CD4-positive, alpha-beta T cell treated with Interleukin-15 for 4 hours (primary cell): Measurements from ENCODE around the gene MRPL34.

Experiments used
- DNase-seq: peaks from one replicate; pipeline ENCODE4 v3.0.0-alpha.2; 2020; ENCODE audit warnings: low spot score

MRPL34 gene

DNA sequence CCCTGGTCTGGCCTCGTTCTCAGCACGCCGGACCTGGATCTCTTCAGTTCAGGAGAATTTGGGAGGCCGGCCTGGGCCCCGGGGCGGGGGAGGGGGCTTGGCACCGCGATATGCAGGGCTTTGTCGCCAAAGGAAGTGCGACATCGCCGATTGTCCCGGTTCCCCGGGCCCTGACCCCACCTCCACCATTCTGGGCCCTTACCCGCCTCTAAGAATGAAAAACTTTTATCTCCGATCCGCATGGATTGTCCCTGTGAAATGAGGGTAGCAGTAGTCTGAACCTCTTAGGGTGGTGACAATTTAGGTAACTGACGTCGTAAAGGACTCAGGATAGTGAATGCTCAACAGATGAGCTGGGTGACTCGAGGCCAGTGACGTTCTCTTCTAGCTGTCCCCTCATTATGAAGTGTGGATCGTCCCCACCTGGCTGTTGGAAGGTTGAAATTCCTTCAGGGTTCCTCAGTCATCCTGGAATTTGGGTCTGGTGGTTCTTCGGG is 4.3 kb downstream of the MRPL34 start:
- no peak for DNase-seq

DNA sequence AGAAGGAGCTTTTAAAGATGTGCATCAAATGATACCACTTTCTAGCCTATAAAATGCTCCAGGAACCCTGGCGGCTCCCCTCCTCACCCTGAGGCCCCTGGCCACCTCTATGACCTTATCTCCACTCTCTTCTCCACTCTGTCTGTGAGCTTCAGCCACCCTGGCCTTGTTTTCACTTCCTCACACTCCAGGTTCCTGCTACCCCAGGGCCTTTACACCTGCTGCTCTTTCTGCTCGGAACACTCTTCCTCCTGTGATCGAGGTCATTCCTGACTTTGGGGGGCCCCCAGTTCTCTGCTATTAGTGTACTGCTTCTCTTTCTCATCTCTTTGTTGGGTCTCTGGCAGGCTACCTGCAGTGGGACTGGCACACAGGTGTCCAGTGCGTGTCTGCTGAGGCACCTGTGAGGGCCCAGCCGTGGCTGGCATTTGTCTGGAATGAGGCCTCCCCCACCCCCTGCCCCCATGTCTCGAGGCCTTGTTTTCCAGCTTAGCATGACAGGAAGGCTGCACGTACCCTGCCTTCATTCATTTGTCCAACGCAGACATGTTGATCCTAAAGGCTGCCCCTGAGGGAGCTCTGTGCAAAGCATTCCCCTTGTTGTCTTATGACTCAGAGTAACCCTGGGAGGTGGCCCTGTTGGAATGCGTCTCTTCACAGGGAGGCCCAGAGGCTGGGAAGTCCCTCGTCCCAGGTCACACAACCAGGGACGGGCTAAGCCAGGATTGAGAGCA is 6.0 kb downstream of the MRPL34 start:
- DNase-seq, result no peak

DNA sequence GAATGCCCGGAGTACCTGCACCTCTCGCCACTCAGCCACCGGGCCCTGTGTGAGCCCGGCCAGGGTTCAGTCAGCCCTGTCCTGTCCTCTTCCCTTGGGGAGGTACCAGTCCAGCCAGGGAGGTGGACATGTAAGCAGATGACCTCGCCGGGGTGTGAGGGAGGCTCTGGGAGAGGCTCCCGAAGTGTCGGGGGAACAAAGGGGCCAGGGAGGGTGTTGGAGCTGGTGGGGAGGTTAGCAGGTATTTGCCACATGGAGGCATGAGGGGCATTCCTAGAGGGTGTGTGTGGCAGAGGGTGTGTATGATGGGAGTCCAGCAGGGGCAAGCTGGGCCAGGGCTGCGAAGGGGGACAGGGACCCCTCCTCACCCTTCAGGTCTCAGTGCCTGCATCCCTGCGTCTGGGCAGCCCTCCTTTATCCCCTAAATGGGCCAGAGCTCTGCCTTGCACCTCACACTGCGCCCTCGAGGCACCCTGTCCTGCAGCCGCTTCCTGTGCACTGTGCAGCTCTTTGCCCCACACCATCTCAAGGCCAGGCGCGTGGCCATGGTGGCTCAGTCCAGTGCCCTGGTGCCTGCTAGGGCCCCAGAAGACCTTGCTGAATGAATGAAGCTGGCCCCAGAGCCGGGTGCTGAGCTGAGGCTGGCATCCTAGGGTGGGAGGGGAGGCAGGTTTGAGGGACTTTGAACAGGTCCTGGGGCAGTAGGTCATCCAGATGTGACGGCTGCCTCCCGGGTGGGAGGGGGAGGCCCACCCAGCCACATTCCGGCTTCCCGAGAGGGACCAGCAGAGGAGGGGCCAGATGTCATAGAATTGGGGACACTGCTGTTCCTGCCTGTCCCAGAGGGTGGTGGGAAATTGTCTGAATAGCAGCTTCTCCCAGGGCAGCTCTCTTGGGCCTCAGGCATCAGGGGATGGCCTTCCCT is 6.8 kb downstream of the MRPL34 start:
- no peak for DNase-seq

DNA sequence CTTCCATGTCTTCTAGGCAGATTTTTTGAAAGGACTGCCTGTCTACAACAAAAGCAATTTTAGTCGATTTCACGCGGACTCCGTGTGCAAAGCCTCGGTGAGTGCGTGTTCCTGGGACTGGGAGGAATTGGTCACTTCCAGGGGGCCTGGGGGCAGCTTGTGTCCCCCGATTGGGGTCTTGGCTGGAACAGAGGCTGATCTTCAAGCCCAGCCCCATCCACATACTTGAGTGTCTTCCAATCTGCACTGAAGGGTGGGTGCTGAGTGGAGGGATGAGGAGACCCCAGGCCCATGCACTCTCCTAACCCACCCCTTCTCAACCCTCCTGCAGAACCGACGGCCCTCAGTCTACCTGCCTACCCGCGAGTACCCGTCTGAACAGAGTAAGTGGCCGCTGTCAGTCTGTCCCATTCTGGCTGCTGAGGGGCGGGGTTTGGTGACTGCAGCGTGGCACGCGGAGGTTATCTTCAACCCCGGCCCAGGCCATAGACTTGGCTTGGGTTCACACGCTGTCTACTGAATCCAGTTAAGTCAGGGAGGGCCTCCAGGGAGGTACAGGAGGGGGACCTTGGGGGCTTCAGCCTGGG is 8.4 kb downstream of the MRPL34 start:
- no peak for DNase-seq

DNA sequence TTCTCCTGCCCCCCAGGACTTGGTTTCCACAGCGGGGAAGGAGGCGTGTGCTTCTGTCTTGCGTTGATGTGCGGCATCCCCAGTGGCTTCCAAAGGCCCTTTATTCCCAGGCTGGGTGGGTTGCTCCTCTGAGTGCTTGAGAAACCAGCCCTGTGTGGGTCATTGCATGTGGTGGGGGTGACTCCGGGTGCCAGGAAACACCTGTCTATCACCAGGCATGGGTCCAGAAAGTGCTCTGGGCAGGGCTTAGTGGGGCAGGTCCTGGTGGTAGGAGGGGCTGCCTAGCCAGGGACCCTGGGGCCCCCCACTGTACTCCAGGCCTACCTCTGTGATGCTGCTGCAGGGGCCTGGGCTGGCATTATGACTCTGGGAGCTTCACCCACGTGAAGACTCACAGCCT is 13.3 kb downstream of the MRPL34 start:
- DNase-seq, result no peak

DNA sequence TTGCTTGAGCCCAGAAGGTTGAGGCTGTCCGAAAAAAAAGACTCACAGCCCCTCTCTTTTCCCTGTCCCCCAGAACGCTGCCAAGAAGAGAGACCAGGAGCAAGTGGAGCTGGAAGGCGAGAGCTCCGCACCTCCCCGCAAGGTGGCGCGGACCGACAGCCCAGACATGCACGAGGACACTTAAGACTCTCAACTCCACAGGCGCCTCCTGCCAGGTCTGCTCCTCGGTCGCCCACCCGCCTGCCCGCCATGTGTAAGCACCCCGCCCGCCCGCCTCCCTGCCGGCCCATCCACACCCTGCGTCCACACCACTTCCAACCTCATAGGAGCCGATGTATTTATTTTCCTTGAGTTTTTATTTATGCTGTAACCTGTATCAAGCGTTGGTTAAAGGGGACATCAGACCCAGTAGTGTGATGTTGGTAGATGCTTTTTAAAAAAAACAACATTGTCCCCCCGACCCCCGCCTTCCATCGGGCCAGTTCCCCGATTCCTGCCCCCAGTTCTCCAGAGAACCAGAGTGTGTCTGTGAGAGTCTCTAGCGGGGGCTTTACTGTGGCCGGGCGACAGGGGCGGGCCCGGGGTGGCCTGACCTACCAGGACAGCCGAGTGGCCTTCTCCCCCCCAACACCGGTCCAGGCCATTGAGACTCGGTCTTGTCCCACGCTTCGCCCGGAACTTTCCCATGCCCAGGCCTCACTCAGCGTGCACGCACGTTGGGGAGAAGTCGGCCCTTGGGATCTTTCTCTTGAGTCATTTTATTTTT is 14.0 kb downstream of the MRPL34 start:
- DNase-seq, result no peak

DNA sequence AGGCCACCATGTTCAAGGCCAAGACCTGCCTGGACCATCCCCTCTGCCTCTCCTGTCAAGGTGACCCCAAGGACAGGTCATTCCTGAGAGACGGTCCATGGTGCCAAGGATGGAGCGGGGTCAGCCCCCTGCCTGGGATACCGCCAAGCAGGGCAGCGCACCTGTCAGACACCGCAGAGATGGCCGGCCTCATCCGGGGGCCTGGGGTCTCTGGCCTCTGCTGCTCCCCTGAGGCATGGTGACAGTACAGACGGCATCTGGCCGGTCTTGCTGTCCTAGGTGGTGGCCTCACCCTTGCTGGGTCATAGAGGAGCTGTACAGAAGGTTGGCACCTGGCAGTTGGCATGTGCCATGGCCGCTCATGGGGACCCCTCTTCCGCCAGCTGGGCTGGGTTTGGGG is 14.8 kb downstream of the MRPL34 start:
- no peak for DNase-seq

DNA sequence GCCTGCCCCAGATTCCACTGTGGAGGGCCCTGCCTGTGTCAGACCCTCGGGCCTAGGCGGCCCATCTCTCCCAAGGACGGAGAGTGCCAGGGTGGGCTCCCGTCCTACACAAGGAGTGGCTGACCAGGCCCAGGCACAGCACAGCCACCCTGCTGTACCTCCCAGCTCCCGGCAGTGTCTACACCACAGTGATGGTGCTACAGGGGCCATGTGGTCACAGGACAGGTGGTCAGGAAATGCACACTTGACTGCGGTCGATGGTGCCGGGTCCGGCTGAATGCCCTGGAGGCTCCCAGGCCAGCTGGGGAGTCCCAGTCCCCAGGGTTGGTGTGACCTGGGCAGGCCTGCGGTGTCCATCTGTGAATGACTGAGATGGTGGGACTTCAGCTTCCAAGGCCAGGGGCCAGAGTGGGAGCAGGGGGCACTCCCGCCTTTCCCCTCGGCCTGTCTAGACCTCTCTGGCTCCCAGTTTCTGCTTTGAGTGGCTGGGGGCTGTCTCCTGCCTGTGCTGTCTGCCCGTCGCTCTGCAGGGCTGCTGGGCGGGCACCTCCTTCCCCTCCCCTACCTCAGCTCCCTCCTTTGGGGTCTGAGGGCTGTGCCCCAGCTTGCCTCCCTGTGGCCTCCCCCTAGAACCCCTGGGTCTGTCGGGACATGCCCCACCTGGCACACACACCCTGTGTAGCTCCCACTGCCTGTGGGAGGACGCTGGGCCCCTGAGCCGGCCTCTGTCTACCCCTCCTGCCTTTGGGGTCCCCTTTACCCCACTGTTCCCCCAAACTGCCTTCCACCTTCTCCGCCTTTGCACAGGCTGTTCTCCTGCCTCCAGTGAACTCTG is 16.2 kb downstream of the MRPL34 start:
- no peak for DNase-seq

DNA sequence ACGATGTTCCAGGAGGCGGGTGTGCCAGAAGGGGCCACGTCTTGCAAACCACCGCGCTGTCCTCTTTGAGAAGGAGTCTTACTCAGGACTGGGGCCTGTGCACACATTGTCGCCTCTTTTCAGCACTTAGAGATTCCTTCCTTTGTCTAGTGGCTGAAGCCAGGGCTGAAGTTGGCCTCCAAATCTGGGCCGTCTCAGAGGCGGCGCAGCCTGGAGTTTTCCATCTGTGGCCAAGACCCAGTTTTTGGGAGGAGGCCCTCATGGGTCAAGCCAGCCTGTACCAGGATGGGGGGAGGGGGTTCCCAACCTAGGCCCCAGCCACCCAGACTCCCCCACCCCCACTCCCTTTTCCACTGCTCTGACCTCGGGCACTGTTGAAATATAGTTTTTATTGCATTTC is 17.2 kb downstream of the MRPL34 start:
- no peak for DNase-seq

DNA sequence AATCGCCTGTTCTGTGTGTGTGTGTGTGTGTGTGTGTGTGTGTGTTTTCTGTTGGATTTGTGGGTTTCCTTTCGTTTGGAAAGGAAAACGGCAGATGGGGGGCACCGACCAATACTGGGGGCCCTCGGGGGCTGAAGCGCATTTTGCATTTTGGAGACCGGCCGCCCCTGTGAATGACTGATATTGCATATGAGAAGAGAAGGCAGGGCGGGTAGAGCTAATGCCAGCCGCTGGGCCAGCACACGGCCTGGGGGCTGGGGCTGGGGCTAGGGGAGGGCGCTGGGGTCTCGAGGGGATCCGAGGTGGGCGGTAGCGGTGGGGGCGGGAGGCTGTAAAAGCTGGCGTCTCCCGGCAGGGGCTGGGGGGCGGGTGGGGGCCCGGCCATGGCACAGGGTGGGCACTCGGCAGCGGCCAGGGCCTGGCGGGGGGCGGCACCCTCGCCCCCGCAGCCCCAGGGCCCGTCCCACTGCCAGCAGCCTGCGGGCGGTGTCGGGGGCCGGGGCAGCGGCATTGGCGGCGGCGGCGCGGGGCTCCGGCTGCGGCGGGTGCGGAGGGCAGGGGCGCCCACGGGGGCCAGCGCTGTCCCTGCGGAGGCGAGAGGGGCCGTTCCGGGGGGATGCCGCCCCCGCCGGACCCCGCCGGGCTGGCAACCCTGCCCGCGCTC is 17.8 kb downstream of the MRPL34 start:
- DNase-seq, result no peak

DNA sequence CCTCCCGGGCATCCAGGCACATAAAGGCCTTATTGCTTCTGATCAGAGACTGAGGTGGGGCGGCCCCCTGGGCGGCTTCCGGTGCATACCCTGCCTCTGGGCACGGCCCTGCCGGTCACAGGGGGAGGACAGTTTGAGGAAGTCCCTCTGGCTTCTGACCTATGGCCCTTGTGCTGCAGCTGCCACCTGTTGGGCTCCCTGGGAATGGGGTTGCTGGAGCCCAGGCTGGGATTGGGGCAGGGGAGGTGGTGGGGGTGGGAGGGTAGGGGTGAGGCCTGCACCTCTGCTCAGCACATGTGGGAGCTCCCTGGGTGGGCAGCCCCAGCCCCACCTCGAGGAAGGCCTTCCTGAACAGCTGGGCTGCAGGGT is 18.3 kb downstream of the MRPL34 start:
- no peak for DNase-seq

DNA sequence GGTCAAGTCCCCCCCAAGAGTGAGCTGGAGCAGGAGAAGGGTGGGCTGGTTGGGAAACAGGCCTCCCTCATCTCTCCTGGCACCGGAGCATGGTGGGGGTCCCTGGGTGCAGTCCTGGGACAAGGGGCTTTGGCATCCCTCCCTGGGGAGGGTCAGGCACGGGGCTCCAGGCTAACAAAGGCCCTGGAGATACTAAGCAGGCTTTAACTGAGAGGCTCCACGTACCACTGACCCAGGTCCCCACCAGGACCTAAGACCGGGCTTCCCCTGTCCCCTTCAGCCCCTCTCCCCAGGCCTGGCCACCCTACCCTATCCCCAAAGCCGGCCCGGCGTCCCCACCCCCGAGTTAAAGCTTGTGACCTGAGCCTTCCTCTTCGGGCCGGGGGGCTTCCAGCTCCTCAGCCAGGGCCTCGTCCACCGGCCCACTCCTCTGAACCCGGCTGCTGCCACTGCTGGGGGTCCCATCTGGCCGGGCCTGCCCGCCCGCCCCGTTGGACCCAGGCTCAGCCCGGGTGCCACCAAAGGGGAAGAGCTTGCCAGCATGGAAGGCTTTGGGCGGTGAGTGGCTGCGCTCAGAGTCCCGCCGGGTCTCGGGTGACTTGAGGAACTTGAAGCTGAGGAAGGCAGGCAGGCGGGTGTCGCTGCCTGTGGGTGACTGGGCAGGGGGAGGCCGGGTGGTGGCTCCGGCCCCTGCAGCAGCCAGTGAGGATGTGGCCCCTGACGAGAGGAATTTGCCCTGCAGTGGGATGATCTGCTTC is 18.9 kb downstream of the MRPL34 start:
- DNase-seq, result no peak

DNA sequence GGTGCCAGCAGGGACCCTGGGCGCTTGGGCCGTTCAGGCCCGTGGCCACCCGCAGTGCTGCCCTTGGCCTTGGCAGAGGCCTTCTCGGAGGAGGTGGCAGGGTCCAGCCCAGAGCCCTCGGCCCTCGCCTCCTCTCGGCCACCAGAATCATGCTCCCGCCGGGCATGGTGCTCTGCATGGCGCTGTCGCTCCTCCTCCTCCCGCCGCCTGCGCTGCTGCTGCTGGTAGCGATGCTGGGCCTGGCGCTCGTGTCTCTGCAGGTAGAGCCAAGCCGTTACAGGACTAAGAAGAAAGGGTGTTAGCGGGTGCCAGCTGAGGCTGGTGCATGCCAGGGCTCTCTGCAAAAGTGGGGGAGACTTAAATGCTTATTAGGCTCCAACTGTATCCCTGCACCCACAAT is 19.5 kb downstream of the MRPL34 start:
- DNase-seq, result no peak

DNA sequence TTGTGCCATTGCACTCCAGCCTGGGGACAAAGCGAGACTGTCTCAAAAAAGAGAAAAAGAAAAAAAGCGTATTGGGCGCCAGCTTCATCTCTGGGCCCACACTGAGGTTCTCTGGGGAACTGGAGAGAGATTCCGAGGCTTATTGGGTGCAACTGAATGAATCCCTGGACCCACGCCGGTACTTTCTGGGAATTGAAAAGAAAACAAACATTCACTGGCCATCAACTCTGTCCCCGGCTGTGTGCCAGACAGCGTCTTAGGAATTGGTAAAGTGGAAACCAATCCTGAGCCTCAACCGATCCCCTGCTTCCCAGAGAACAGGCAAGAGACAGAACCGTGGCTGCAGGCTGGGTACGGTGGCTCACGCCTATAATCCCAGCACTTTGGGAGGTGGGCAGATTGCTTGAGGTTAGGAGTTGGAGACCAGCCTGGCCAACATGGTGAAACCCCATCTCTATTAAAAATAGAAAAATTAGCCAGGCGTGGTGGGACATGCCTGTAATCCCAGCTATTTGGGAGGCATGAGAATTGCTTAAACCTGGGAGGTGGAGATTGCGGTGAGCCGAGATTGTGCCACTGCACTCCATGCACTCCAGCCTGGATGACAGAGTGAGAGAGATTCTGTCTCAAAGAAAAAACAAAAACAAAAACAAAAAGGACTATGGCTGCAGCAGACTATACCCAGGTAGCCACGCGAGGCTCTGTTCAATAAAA is 20.4 kb downstream of the MRPL34 start:
- no peak for DNase-seq

DNA sequence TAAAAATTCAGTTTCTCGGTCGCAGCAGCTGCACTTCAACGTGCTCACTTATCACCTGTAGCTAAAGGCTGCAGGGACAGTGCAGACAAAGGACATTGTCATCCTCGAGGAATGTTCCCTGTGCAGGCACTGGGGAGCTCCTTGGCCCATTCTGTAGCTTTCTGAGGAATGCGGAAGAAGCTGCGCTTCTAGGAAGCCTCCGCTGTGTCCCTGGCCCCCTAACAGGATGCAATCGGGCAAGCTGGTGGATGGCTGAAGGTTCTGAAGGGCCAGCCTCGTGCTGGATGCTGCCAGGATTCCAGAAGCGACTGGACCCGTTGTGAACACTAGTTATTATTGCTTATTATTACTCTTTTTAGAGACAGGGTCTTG is 20.9 kb downstream of the MRPL34 start:
- no peak for DNase-seq

DNA sequence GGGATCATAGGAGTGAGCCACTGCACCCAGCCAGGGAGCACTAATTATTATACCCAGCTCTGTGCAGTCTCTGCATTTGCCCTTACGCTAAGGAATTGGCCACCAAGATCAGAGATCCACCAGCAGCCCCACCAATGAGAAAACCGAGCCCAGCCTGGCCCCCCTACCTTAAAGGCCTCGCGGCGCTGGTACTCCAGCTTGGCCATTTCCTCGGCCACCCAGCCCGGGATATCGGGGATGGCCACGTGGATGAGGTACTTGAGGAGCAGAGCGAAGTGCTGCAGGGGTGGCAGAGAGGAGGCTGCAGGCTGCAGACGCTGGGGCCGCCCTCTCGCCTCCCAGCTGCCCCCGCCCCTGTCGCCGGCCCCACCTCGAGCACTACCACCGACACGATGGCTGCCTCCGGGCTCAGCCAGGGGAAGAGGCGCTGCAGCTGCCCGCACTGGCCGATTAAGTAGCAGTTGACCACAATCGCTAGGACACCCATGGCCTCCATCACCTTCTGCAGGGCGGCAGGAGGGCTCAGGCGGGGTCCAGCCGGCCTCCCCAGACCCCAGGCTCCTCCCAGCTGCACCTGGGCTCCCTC is 21.5 kb downstream of the MRPL34 start:
- DNase-seq, result no peak

DNA sequence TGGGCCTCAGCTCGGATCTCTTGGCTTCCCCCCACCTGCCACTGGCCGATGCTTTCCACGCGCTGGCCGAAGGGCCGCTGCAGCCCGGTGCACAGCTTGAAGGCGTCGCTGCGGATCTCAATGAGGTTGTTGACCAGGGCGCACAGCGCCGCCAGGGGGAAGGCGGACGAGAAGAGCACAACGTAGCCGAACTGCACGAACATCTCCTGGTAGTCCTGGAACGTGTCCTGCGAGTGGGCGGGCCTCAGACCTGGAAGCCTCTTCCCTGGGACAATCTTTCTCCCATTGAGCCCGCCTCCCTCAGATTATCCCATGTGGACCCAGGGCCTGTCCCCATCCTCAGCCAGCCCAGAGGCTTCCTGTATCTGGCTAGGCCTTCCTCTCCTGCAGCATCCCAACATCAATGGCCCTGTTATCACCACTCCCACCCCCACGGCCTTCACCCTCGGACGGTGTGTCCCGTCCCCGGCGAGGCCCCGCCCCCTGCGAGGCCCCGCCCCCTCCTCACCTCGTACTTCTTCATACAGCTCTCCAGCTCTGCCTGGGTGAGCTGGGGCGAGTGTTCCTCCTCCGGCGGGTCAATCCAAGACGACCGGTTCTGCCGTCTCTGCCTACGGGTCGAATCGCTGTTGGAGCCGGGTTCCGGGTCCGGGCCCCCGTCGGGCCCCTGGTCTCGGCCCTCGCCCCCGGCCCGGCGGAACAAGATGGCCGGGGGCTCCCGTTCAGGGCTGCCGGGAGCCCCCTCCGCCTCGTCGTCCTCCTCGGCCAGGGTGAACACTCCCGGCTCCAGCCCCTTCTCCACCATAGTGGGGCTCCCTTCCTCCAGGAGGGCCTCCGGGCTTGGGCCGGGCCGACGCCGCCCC is 22.2 kb downstream of the MRPL34 start:
- DNase-seq, result peak; percentile 52
